HCT116 (cell line): Measurements from ENCODE around the gene PMM1. TPM values are rescaled to one million over a fixed set of nuclear protein-coding genes. Genes with fewer than 3 reads are reported as not detected.

Source experiments
- ATAC-seq: fragments of 200-7000 bp; cut with Tn5 transposase; 2 replicates; pipeline ENCODE4 v1.9.1; 2020; ENCODE audit warnings: mild to moderate bottlenecking, moderate library complexity
- BruUV-seq: library from RNA; stranded (reverse); fragments of 400-500 nt; replicated peaks from 2 replicates; lab custom pipeline; 2021; lab: Mats Ljungman, UMichigan
- CTCF ChIA-PET: fragments of 300-600 bp; sonication (Branson Sonifier 250); formaldehyde crosslinking; loops from one replicate; lab custom pipeline; 2021; ENCODE audit warnings: antibody characterized with exemption; lab: Charles Lee
- POLR2A ChIA-PET: fragments of 300-600, 350-600 bp; sonication (Branson Sonifier 250); formaldehyde crosslinking; loops from one replicate; lab custom pipeline; 2021; ENCODE audit warnings: antibody characterized with exemption; lab: Charles Lee
- RAD21 ChIA-PET, 2 experiments: fragments of 300-600 bp; sonication (Branson Sonifier 250); formaldehyde crosslinking; loops; one replicate each; lab custom pipeline; 2023; ENCODE audit warnings: low total read pairs in 2 of 2; ENCODE audit not compliant: uncharacterized antibody in 2 of 2, unreplicated experiment in 2 of 2, low non-redundant PET in 1 of 2; lab: Charles Lee
- DNase-seq: peaks from one replicate; pipeline ENCODE4 v3.0.0-alpha.2; 2010; ENCODE audit warnings: low read depth, low spot score
- H2AFZ ChIP-seq: fragments of 200-600 bp; shearing (Covaris generic), sonication (generic); 2 replicates; pipeline ENCODE4 v1.6.1; 2017; ENCODE audit warnings: low read depth, mixed run types, mixed read lengths, antibody characterized with exemption, low read length; ENCODE audit not compliant: poor library complexity, severe bottlenecking
- H3K27ac ChIP-seq: 2 replicates; pipeline ENCODE4 v1.5.1; 2012; ENCODE audit warnings: low read depth, low read length
- H3K27me3 ChIP-seq: fragments of 200-600 bp; sonication (generic); 2 replicates; pipeline ENCODE4 v1.6.1; 2016; ENCODE audit warnings: mixed run types, low read length, mixed read lengths; ENCODE audit not compliant: insufficient read depth
- H3K36me3 ChIP-seq, 2 experiments: fragments of 200-500 bp in 1 of 2; fragments of 200-600 bp in 1 of 2; sonication (Bioruptor generic) in 1 of 2; sonication (generic) in 1 of 2; 2 replicates each; pipeline versions ENCODE4 v1.5.1 to v1.6.1; 2014 to 2016; ENCODE audit warnings: low read length in 2 of 2, inconsistent platforms in 1 of 2, mixed read lengths in 1 of 2, mixed run types in 1 of 2; ENCODE audit not compliant: insufficient read depth in 2 of 2, control insufficient read depth in 1 of 2
- H3K4me1 ChIP-seq, 2 experiments: fragments of 200-600 bp in 1 of 2; sonication (generic) in 1 of 2; 2 replicates each; pipeline versions ENCODE4 v1.5.1 to v1.6.1; 2012 to 2017; ENCODE audit warnings: low read length in 2 of 2, inconsistent platforms in 1 of 2, mild to moderate bottlenecking in 1 of 2, mixed read lengths in 1 of 2, mixed run types in 1 of 2, moderate library complexity in 1 of 2; ENCODE audit not compliant: insufficient read depth in 2 of 2, control insufficient read depth in 1 of 2
- H3K4me2 ChIP-seq: fragments of 200-600 bp; sonication (generic); 2 replicates; pipeline ENCODE4 v1.6.1; 2017; ENCODE audit warnings: mixed run types, low read length, mixed read lengths
- H3K4me3 ChIP-seq, 2 experiments: fragments of 200-600 bp in 1 of 2; sonication (generic) in 1 of 2; replicated peaks in 1 of 2; 2 replicates each; pipeline ENCODE4 v1.5.1; 2011 to 2016; ENCODE audit warnings: low read length in 2 of 2, control low read depth in 1 of 2, low read depth in 1 of 2, mild to moderate bottlenecking in 1 of 2, mixed read lengths in 1 of 2, mixed run types in 1 of 2
- H3K79me2 ChIP-seq: fragments of 200-600 bp; sonication (generic); 2 replicates; pipeline ENCODE4 v1.6.1; 2017; ENCODE audit warnings: mild to moderate bottlenecking, mixed run types, low read length, moderate library complexity, mixed read lengths; ENCODE audit not compliant: insufficient read depth
- H3K9ac ChIP-seq: fragments of 200-600 bp; sonication (generic); 2 replicates; pipeline ENCODE4 v1.6.1; 2016; ENCODE audit warnings: low read length, mixed read lengths
- H3K9me2 ChIP-seq: fragments of 200-600 bp; sonication (generic), shearing (Covaris generic); 2 replicates; pipeline ENCODE4 v1.6.1; 2017; ENCODE audit warnings: mixed run types, mild to moderate bottlenecking, moderate library complexity; ENCODE audit not compliant: insufficient read depth
- H3K9me3 ChIP-seq, 2 experiments: fragments of 200-500 bp in 1 of 2; fragments of 200-600 bp in 1 of 2; sonication (Bioruptor generic) in 1 of 2; sonication (generic) in 1 of 2; 2 replicates each; pipeline ENCODE4 v1.6.1; 2014 to 2017; ENCODE audit warnings: low read length in 2 of 2, mixed read lengths in 2 of 2, inconsistent platforms in 1 of 2, low read depth in 1 of 2, mild to moderate bottlenecking in 1 of 2, mixed run types in 1 of 2, moderate library complexity in 1 of 2; ENCODE audit not compliant: control insufficient read depth in 1 of 2, insufficient read depth in 1 of 2
- H4K20me1 ChIP-seq: fragments of 200-600 bp; sonication (generic), shearing (Covaris generic); 2 replicates; pipeline ENCODE4 v1.6.1; 2017; ENCODE audit warnings: mixed run types, mild to moderate bottlenecking, moderate library complexity; ENCODE audit not compliant: insufficient read depth
- CBX3 ChIP-seq: IDR thresholded peaks from 2 replicates; pipeline ENCODE4 v1.6.1; 2012; ENCODE audit warnings: low read depth
- CEBPB ChIP-seq: IDR thresholded peaks from 2 replicates; pipeline ENCODE4 v1.6.1; 2012; ENCODE audit warnings: low read depth
- ELF1 ChIP-seq: IDR thresholded peaks from 2 replicates; pipeline ENCODE4 v1.6.1; 2012; ENCODE audit warnings: low read depth, borderline replicate concordance
- EZH2 ChIP-seq: fragments of 200-600 bp; sonication (generic); IDR thresholded peaks from 2 replicates; pipeline ENCODE4 v1.6.1; 2017; ENCODE audit warnings: antibody characterized with exemption, mixed run types
- EZH2phosphoT487 ChIP-seq: fragments of 200-600 bp; IDR thresholded peaks from 2 replicates; pipeline ENCODE4 v1.6.1; 2018; ENCODE audit warnings: antibody characterized with exemption, borderline replicate concordance
- FOSL1 ChIP-seq: IDR thresholded peaks from 2 replicates; pipeline ENCODE4 v1.6.1; 2012; ENCODE audit warnings: low read depth
- POLR2A ChIP-seq: IDR thresholded peaks from 2 replicates; pipeline ENCODE4 v1.7.0; 2011; ENCODE audit warnings: borderline replicate concordance; ENCODE audit not compliant: insufficient read depth, insufficient read length; ENCODE audit errors: extremely low read depth
- SRF ChIP-seq: IDR thresholded peaks from 2 replicates; pipeline ENCODE4 v1.6.1; 2012; ENCODE audit warnings: low read depth
- TCF7L2 ChIP-seq: IDR thresholded peaks from 2 replicates; pipeline ENCODE4 v1.7.0; 2011; ENCODE audit warnings: borderline replicate concordance, inconsistent platforms; ENCODE audit not compliant: insufficient read depth, insufficient read length; ENCODE audit errors: extremely low read depth
- YY1 ChIP-seq: IDR thresholded peaks from 2 replicates; pipeline ENCODE4 v1.6.1; 2011; ENCODE audit warnings: low read length, low read depth, moderate library complexity, mild to moderate bottlenecking; ENCODE audit not compliant: insufficient replicate concordance; ENCODE audit errors: extremely low read depth
- ZFX ChIP-seq: fragments of 450-650 bp; IDR thresholded peaks from 2 replicates; pipeline ENCODE4 v1.6.1; 2017
- intact Hi-C: fragments of 100-400 bp; cut with micrococcal nuclease; formaldehyde crosslinking; loops from 2 replicates; pipeline ENCODE4 v1.10.0; 2022
- total RNA-seq: library from RNA; stranded (reverse); gene quantifications from one replicate; pipeline ENCODE4 v1.2.1, GENCODE V29; 2021; ENCODE audit not compliant: unreplicated experiment
- TF ChIP-seq, protein P1 (sequence below), 3 experiments: fragments of 200-600 bp in 1 of 3; sonication (generic) in 1 of 3; IDR thresholded peaks in 2 of 3; conservative IDR thresholded peaks in 1 of 3; 2 replicates each; pipeline ENCODE4 v1.5.1; 2012 to 2017; ENCODE audit warnings: low read depth in 2 of 3, low read length in 2 of 3, antibody characterized with exemption in 1 of 3, borderline replicate concordance in 1 of 3, control low read depth in 1 of 3, mild to moderate bottlenecking in 1 of 3, mixed read lengths in 1 of 3, mixed run types in 1 of 3, moderate library complexity in 1 of 3; ENCODE audit not compliant: insufficient read depth in 1 of 3
- TF ChIP-seq, protein P2 (sequence below): IDR thresholded peaks from 2 replicates; pipeline ENCODE4 v1.6.1; 2011; ENCODE audit warnings: mild to moderate bottlenecking, low read length, moderate library complexity; ENCODE audit not compliant: insufficient replicate concordance; ENCODE audit errors: extremely low read depth

Gene PMM1
- total RNA-seq, 1 experiment from 2014 or later: 31.7 TPM

- H3K9me2 ChIP-seq: no peaks in the 10 kb centered on the region
- H3K9ac ChIP-seq: no peak overlapping the region
- POLR2A ChIA-PET: no interaction called here
- intact Hi-C loops: no loop called here
- no peaks in the 10 kb centered on the region for H4K20me1 ChIP-seq
- ATAC-seq (no peak), DNase-seq (no peak)
- H2AFZ ChIP-seq: no peak overlapping the region
- CTCF ChIA-PET: no interaction called here
- no peaks in the 10 kb centered on the region for H3K79me2 ChIP-seq
- H3K4me2 ChIP-seq: no peak overlapping the region
- H3K27ac ChIP-seq: no peak overlapping the region
- TF ChIP-seq EZH2: no peak
- TF ChIP-seq ZFX: no peak
- H3K36me3 ChIP-seq: no peaks in the 10 kb centered on the region
- H3K9me3 ChIP-seq: no peaks in the 10 kb centered on the region
- BruUV-seq: no TSS peak
- peaks cover 10 to 33% of the 10 kb centered on the region in 2 experiments; a peak in 3 of 4 replicates for H3K4me1 ChIP-seq
- RAD21 ChIA-PET: no interaction called here
- H3K4me3 ChIP-seq: no peak overlapping the region
- H3K27me3 ChIP-seq: no peaks in the 10 kb centered on the region
Measured at GRCh38 chr22:41556561-41556960, 33.1 kb downstream of the PMM1 start.

GRCh38 chr22:41555325-41555982 is 34.2 kb downstream of the PMM1 start:
- intact Hi-C loops: no loop called here
- Histone ChIP-seq H3K4me1 (peaks cover 8 to 22% of the 10 kb centered on the region in 2 experiments; a peak in 3 of 4 replicates), H3K4me3 (no peak overlapping the region), H3K79me2 (no peaks in the 10 kb centered on the region), H3K4me2 (no peak overlapping the region), H3K27ac (no peak overlapping the region), H4K20me1 (no peaks in the 10 kb centered on the region), H3K9me3 (no peaks in the 10 kb centered on the region), H3K9me2 (no peaks in the 10 kb centered on the region), H3K9ac (no peak overlapping the region), H3K36me3 (no peaks in the 10 kb centered on the region), H2AFZ (no peak overlapping the region), H3K27me3 (no peaks in the 10 kb centered on the region)
- BruUV-seq: no TSS peak
- ATAC-seq: no peak
- RAD21 ChIA-PET: no interaction called here
- DNase-seq: no peak
- CTCF ChIA-PET: interaction anchor here (1.0 kb wide), 1 partner anchor 72 kb away, joined by 3 read pairs; no protein-coding TSS in a partner anchor
- POLR2A ChIA-PET: interaction anchor here (3.2 kb wide), 1 partner anchor 34 kb away, joined by 13 read pairs; the partner anchor contains the start of gene PMM1
- TF ChIP-seq POLR2A (no peak), EZH2phosphoT487 (no peak), CBX3 (no peak), ELF1 (no peak), FOSL1 (no peak), CEBPB (no peak), SRF (no peak), YY1 (no peak), ZFX (no peak), TCF7L2 (no peak)
- TF ChIP-seq, protein P1, sequence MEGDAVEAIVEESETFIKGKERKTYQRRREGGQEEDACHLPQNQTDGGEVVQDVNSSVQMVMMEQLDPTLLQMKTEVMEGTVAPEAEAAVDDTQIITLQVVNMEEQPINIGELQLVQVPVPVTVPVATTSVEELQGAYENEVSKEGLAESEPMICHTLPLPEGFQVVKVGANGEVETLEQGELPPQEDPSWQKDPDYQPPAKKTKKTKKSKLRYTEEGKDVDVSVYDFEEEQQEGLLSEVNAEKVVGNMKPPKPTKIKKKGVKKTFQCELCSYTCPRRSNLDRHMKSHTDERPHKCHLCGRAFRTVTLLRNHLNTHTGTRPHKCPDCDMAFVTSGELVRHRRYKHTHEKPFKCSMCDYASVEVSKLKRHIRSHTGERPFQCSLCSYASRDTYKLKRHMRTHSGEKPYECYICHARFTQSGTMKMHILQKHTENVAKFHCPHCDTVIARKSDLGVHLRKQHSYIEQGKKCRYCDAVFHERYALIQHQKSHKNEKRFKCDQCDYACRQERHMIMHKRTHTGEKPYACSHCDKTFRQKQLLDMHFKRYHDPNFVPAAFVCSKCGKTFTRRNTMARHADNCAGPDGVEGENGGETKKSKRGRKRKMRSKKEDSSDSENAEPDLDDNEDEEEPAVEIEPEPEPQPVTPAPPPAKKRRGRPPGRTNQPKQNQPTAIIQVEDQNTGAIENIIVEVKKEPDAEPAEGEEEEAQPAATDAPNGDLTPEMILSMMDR (IDR thresholded peaks at IDR 0.05 in 2 of 3, conservative IDR thresholded peaks at IDR 0.05 in 1 of 3; ENCODE audit: borderline replicate concordance in 1 of 3, insufficient read depth in 1 of 3, low read depth in 2 of 3, low read length in 2 of 3): no peak
- TF ChIP-seq, protein P2, sequence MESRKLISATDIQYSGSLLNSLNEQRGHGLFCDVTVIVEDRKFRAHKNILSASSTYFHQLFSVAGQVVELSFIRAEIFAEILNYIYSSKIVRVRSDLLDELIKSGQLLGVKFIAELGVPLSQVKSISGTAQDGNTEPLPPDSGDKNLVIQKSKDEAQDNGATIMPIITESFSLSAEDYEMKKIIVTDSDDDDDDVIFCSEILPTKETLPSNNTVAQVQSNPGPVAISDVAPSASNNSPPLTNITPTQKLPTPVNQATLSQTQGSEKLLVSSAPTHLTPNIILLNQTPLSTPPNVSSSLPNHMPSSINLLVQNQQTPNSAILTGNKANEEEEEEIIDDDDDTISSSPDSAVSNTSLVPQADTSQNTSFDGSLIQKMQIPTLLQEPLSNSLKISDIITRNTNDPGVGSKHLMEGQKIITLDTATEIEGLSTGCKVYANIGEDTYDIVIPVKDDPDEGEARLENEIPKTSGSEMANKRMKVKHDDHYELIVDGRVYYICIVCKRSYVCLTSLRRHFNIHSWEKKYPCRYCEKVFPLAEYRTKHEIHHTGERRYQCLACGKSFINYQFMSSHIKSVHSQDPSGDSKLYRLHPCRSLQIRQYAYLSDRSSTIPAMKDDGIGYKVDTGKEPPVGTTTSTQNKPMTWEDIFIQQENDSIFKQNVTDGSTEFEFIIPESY: no peak
